Measurements from ENCODE around the gene KYNU.
A peak's percentile ranks its signal among the peaks of the same experiment; 100 is the strongest.
"Not testable (repeated sequence)": the region's sequence is repeated elsewhere in the genome, so short reads cannot be mapped to it uniquely, and the experiment has no call there.

KYNU gene

DNA sequence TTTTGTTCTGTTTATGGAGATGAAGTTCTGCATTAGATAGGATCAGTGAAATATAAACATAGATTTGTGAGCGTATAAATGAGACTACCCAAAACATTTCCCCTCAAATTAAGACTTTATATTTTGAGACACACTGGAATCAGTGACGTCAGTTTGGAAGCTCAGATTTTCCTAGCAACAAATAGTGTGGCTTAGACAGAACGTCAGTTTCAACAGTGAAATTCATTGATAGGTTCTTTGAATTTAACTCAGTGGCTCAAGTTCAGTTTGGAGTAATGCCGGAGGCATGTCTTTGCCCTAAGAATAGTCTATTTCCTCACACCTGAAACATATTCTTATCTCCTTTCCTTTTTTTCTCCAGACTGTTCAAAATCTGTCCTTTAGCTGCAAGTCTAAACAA lies 138.2 kb downstream of the KYNU start:
- DNase-seq (ENCODE audit: extremely low read depth, low read depth): no peak
- H3K4me3 ChIP-seq (replicated peaks; ENCODE audit: low read depth, low read length): no peak overlapping the region

DNA sequence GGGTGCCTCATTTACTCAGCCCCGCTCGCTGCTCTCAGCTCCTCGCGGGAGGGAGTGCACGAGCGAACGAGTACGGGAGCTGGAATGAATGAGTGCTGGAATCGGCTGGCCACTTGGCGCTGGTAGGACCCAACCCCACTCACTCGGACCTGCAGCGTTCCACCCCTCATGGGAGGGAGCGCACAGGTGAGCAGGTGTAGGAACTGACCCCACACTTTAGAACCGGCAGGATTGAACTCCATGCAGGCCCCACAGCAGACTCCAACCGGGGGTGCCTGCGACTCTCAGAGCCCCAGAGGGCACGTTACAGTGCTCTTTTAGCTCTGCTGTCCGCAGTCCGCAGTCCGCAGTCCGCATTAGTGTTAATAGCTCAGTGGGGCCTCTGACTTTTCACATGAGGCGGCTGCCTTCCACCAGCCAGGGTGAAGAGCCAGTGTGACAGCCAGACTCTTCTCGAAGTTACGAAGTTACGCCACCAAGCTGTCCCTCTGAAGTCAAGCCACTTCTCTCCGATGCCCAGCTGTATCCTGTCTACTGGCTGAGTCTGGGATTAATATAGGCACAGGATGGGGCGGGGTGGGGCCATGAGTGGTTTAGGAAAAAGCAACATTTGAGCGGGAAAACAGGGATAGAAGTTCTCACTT lies 149.1 kb downstream of the KYNU start:
- no peak overlapping the region for H3K4me3 ChIP-seq (replicated peaks; ENCODE audit: low read depth, low read length)
- no peak for DNase-seq (ENCODE audit: extremely low read depth, low read depth)
- TF ChIP-seq, protein P1, sequence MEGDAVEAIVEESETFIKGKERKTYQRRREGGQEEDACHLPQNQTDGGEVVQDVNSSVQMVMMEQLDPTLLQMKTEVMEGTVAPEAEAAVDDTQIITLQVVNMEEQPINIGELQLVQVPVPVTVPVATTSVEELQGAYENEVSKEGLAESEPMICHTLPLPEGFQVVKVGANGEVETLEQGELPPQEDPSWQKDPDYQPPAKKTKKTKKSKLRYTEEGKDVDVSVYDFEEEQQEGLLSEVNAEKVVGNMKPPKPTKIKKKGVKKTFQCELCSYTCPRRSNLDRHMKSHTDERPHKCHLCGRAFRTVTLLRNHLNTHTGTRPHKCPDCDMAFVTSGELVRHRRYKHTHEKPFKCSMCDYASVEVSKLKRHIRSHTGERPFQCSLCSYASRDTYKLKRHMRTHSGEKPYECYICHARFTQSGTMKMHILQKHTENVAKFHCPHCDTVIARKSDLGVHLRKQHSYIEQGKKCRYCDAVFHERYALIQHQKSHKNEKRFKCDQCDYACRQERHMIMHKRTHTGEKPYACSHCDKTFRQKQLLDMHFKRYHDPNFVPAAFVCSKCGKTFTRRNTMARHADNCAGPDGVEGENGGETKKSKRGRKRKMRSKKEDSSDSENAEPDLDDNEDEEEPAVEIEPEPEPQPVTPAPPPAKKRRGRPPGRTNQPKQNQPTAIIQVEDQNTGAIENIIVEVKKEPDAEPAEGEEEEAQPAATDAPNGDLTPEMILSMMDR (IDR thresholded peaks at IDR 0.05; ENCODE audit: low read depth, low read length, missing control alignments): no peak

More for the DNA sequence above, 138.2 kb downstream of the KYNU start:
- TF ChIP-seq, protein P1 (IDR thresholded peaks at IDR 0.05; ENCODE audit: low read depth, low read length, missing control alignments): no peak

DNA sequence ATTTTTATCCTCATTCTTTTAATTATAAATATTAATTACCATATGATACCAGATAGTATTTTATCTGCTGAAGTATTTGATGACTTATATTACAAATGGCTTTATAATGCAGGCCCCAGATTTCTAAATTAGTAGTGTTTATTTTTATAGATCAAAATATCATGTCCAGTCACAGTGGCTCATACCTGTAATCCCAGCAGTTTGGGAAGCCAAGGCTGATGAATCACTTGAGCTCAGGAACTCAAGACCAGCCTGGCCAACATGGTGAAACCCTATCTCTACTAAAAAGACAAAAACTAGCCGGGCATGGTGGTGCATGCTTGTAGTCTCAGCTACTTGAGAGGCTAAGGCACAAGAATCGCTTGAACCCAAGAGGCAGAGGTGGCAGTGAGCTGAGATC lies 151.7 kb downstream of the KYNU start:
- DNase-seq (ENCODE audit: extremely low read depth, low read depth): no peak
- TF ChIP-seq, protein P1 (IDR thresholded peaks at IDR 0.05; ENCODE audit: low read depth, low read length, missing control alignments): no peak

DNA sequence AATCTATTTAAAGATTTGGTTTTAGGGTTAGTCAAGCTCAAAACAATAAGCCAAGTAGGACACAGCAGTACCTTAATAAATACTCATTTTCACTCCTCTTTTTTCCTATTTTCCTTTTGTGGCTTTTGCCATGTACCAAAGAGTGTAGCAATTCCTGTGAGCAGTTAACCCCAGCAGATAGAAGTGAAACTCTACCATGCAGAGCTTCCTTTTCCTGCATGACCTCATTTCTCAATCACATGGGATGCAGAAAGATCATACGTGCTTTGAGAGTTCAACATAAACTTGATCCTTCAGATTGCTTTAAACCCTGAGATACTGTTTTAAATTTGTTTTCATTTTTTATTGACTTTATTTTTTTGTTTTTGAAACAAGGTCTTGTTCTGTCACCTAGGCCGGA lies 152.7 kb downstream of the KYNU start:
- DNase-seq (ENCODE audit: extremely low read depth, low read depth): no peak
- H3K4me3 ChIP-seq (replicated peaks; ENCODE audit: low read depth, low read length): no peak overlapping the region
- TF ChIP-seq, protein P1 (IDR thresholded peaks at IDR 0.05; ENCODE audit: low read depth, low read length, missing control alignments): no peak

More for the DNA sequence above, 151.7 kb downstream of the KYNU start:
- no peak overlapping the region for H3K4me3 ChIP-seq (replicated peaks; ENCODE audit: low read depth, low read length)

DNA sequence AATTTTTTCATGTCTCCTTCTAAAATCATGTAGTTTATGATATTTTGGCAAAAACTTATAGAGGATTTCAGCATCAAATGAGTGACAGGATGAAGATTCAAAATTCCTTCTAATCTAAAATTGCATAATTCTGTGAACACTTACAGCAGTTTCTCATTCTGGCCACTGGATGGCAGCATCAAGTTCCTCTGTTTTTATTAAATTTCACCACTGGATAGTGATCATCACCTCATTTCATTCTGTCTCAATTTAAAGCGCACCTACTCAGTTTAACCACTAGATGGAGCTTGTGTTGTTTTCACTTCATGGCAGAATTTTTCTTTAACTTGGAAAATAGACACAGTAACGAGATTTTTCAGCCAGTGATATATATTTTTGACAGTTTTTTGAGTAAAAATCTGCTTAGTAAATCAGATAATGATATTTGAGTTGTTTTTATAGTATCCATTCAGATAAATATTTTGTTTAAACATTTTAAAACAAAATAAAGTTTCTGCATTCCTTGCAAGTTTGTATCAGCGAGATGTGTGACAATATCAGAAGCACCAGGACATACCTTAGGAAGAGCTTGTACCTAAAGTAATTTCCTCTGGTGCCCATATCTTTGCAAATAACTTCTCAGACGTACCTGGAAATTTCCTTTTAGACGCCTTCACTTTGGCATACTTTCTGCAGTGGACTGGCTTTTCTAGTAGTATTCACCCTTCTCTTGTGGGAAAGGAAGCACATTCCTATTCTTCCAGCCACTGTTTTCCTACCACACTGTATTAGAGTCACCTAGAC lies 157.0 kb downstream of the KYNU start:
- DNase-seq (ENCODE audit: extremely low read depth, low read depth): peak; percentile 78
- TF ChIP-seq, protein P1 (IDR thresholded peaks at IDR 0.05; ENCODE audit: low read depth, low read length, missing control alignments): peak; percentile 85
- no peak overlapping the region for H3K4me3 ChIP-seq (replicated peaks; ENCODE audit: low read depth, low read length)

DNA sequence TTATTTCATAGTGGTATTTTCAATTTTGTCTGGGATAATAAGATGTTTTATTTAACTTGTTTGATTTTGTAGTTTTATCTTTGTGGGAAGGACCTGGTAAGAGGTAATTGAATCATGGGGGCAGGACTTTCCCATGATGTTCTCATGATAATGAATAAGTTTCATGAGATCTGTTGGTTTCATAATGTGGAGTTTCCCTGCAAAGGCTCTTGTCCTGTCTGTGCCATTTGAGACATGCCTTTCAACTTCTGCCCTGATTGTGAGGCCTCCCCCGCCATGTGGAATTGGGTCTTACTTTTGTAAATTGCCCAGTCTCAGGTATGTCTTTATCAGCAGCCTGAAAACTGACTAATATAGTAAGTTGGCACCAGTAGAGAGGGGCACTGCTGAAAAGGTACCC lies 174.0 kb downstream of the KYNU start:
- DNase-seq (ENCODE audit: extremely low read depth, low read depth): no peak
- H3K4me3 ChIP-seq (replicated peaks; ENCODE audit: low read depth, low read length): no peak overlapping the region
- TF ChIP-seq, protein P1 (IDR thresholded peaks at IDR 0.05; ENCODE audit: low read depth, low read length, missing control alignments): no peak

DNA sequence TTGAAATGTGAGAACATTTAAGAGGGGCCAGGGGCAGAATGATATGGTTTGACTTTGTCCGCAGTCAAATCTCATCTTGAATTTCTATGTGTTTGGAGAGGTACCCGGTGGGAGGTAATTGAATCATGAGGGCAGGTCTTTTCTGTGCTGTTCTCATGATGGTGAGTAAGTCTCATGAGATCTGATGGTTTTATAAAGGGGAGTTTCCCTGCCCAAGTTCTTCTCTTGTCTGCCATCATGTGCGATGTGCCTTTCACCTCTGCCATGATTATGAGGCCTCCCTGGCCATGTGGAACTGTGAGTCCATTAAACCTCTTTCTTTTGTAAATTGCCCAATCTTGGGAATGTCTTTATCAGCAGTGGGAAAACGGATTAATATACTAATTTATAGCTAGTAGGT lies 176.0 kb downstream of the KYNU start:
- DNase-seq (ENCODE audit: extremely low read depth, low read depth); H3K4me3 ChIP-seq (replicated peaks; ENCODE audit: low read depth, low read length): not testable (repeated sequence)

Data from HFF-Myc (cell line).